Kidney tubule cell (primary cell): ENCODE results near the gene OR5AC2.

Source experiments
- DNase-seq: peaks from one replicate; pipeline ENCODE4 v3.0.0-alpha.2; 2018; ENCODE audit warnings: low spot score

Gene OR5AC2

DNA sequence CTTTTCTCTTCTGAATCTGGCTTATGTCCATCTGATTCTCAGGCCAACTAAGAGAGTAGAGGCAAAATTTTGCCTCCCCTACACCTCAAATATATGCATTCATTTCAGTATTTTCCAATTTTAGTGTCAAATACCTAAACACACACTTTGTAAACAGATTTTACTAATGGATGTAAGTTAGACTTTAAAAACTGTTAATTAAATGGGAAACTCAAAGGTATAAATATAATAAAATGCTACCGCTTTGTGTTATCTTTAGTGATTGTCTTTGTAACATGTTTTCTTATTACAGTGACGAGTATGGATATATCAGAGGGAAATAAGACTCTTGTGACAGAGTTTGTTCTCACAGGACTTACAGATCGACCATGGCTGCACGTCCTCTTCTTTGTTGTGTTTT is at the start of gene OR5AC2:
OR5AC2 (plus strand) TSS at position 301 of the 400 bp plus-strand sequence; CDS start at position 301, 0 bp downstream.
- DNase-seq, result no peak

GRCh38 chr3:98038286-98038685 is 48.7 kb upstream of the OR5AC2 start:
- DNase-seq, result peak; percentile 6

DNA sequence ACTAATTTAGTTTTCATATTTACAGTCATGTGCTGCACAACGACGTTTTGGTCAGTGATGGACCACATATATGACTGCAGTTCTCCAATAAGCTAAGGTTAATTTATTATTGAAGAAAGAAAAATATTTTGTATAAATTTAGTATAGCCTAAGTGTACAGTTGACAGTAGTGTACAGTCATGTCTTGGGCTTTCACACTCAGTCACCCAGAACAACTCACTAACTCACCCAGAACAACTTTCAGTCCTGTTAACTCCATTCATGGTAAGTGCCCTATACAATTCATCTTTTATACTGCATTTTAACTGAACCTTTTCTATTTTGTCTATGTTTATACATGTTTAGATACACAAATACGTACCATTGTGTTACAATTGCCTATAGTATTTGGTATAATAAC is 48.1 kb upstream of the OR5AC2 start:
- DNase-seq, result peak; percentile 8

- peak; percentile 83 for DNase-seq
Measured at GRCh38 chr3:98039322-98040024, 47.5 kb upstream of the OR5AC2 start.

DNA sequence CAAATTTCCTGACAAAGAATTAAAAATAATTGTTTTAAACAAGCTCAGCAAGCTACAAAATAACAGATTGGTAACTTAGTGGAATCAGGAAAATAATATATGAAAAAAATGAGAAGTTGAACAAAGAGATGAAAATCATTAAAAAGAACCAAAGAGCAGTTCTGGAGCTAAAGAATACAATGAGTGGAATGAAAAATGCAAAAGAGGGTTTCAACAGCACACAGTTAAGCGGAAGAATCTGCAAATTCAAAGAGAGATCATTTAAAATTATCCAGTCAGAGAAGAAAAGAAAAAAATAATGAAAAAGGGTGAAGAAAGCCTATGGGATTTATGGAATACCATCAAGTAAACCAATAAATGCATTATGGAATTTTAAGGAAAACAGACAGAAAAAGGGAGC is 45.6 kb upstream of the OR5AC2 start:
- no peak for DNase-seq

GRCh38 chr3:98048586-98048985 is 38.4 kb upstream of the OR5AC2 start:
- no peak for DNase-seq

DNA sequence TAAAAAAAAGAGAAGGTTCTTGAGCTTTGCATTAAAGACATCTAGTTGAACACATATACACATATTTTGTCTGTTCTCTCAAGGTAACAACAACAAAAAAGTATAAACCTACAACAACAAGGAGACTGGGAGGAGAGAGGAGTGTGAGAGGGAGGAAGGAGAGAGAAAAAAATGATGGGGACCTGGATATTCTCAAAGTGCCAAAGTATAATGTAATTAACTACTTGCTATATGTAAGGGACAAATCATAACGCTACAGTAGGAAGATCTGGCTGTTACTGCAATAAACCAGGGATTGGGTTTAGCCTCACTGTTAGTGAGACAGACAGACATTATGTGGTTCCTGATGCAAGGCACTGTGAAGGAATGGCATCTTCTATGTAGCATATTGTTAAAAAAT is 37.7 kb upstream of the OR5AC2 start:
- DNase-seq, result no peak

DNA sequence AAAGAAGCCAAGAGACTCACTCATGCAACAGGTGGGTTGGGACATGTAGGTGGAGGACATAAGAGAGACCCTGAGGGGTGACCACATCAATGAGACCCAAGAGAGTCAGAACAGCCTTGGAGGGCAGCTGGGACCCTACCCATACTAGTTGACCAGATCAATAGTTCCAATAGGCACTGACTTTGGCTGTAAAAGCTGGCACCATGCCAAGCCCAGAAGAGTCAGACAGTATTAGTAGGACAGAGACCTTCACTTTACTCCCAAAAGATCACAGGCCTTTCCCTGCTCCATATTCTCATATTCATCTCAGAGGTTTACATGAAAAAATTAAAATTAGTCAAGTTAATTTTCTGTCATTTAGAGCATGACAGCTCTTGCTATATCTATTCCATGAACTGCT is 30.9 kb upstream of the OR5AC2 start:
- no peak for DNase-seq

DNA sequence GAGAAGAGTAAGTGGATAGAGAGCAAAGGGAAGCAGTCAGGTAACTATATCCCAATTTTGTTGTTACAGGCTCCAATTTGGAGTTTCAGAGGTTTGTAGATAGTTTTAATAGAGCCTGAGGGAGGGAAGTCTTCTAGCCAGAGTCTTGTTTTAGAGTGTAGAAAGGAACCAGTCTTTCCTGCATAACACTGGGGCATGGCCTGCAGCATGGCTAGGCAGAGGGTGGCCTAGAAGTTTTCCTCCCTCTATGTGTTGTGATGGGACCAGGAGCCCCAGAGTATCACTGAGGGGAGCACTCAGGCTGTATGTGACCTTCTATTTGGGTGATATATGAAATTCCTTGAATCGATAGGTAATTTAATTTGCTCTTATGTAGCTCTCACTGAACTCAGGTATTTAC is 29.3 kb upstream of the OR5AC2 start:
- no peak for DNase-seq

GRCh38 chr3:98058244-98058960 is 28.6 kb upstream of the OR5AC2 start:
- DNase-seq, result no peak

GRCh38 chr3:98068824-98069223 is 18.1 kb upstream of the OR5AC2 start:
- DNase-seq, result no peak

DNA sequence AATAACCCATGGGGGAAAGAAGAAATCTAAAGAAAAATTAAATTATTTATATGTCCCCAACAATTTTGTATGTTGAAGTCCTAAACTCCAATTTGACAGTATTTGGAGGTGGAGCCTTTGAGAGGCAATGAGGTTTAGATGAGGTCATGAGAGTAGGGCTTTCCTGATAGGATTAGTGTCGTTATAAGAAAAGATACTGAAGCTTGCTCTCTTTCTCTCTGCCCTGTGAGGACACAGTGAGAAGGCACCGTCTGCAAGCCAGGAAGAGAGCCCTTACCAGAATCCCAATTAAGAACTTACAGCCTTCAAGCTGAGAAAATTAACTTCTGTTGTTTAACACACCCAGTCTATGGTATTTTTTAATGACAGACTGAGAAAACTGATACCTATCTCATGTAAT is 16.1 kb upstream of the OR5AC2 start:
- DNase-seq, result no peak

GRCh38 chr3:98073486-98073885 is 13.5 kb upstream of the OR5AC2 start:
- DNase-seq, result no peak

GRCh38 chr3:98095882-98096281 is 8.9 kb downstream of the OR5AC2 start:
- DNase-seq, result peak; percentile 5

DNA sequence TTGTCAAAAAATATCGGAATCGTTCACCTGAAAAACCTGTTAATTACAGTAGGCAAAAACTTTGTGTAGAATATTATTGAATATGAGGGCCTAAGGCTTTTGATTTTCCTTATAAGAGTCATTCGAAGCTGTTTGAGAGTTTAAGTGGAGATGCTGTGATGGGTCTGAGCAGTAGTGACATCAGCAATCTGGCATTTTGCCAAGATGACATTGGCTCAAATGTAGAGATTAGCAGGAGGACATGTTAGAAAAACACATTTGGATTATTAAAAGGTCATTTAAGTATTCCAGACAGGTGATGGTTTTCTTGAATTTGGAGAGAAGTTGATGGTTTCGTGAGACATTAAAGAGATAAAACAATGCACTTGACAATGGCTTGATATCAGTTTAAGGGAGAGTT is 12.9 kb downstream of the OR5AC2 start:
- DNase-seq, result no peak

GRCh38 chr3:98108162-98108561 is 21.2 kb downstream of the OR5AC2 start:
- no peak for DNase-seq

- DNase-seq, result no peak
Measured at GRCh38 chr3:98109807-98110549, 23.0 kb downstream of the OR5AC2 start.

DNA sequence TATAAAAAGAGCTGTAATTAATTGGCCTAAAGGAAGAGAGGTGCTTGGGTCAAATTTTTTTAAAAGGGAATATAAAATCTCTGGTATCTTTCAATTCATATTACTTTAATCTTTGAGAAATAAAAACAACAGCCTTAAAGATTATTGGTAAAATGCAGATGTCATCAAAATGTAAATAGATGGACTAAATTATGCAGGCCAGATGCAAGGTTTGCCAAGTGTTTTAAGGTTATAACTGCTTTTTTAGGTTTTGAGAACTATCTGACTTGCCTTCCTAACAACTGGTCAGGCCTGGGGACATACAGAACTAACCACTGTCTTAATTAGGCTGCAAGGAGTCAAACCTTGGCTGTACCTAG is 23.6 kb downstream of the OR5AC2 start:
- DNase-seq, result no peak

- DNase-seq, result no peak
Measured at GRCh38 chr3:98114264-98114663, 27.3 kb downstream of the OR5AC2 start.

DNA sequence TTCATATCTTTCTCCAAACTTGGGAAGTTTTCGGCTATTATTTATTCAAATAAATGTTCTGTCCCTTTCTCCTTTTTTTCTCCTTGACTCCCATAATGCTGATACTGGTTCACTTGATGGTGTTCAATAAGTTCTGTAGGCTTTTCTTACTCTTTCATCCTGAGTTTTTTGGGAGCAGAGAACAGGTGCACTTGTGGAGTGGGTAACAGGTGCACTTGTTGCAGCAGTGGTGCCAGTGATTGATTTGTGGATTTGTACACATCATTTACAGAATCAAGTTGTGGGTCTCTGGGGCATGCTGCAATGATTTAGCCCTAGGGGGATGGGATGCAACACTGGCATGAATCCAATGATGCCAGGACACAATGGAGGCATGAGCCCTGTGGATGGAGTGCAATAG is 28.7 kb downstream of the OR5AC2 start:
- DNase-seq, result no peak

DNA sequence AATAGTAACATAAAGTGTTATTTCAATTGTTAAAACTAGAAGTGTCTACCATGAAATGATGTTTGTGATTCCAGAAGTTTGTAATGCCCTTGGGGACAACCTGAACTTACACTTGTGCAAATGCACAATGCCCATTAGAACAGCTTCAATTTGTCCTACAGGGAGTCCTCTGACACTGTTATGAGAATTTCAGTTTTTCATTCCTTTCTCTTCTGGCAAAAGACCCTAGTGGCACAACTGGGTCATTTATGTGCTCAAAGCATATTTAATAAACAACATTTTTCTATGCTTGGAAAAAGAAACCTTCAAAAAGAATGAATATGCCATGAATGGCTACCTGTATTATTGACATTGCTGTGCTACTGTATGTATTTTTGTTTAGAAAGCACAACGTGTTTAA is 43.4 kb downstream of the OR5AC2 start, which contains the start of gene OR5H1:
OR5H1 (plus strand) TSS at position 301 of the 400 bp plus-strand sequence. CDS start 1,977 bp downstream, outside the sequence.
- DNase-seq, result no peak

DNA sequence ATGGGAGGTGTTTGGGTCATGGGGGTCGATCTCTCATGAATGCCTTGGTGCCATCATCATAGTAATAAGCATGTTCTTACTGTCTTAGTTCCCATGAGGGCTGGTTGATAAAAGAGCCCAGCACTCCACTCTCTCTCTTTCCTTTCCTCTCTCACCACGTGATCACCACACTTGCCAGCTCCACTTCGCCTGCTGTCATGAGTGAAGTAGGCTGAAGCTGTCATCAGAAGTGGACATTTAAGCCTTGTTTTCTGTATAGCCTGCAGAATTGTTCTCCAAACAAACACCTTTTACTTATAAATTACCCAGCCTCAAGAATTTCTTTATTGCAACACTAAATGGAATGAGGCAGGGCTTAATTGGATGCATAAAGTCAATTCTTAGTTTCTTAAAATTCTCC is 49.7 kb downstream of the OR5AC2 start:
- DNase-seq, result no peak
